ENCODE results near the gene TSPAN18. TPM values are rescaled to one million over a fixed set of nuclear protein-coding genes. Genes with fewer than 3 reads are reported as not detected.
A peak's percentile ranks its signal among the peaks of the same experiment; 100 is the strongest.

Gene TSPAN18
- total and polyA plus RNA-seq, 2 donors from 2014 or later: 13.8 to 38.1 TPM

- H3K27ac ChIP-seq (ENCODE audit: low read depth in 2 of 2, low read length in 2 of 2): no peak overlapping the region
- DNase-seq (peak in 2 of 5 donors; percentile 51), FAIRE-seq (no peak)
- H3K9me3 ChIP-seq (ENCODE audit: control insufficient read depth in 2 of 3, insufficient read depth in 1 of 3, low read length in 3 of 3): no peaks in the 10 kb centered on the region
- intact Hi-C loops (cut with DNase I): no loop called here
- no peak overlapping the region for H3K9ac ChIP-seq (ENCODE audit: low read length in 3 of 3)
- H3K4me1 ChIP-seq (ENCODE audit: control insufficient read depth in 2 of 3, insufficient read depth in 2 of 3, low read depth in 1 of 3, low read length in 3 of 3): peaks cover 0 to 3% (median 0%) of the 10 kb centered on the region in 3 donors
- no peaks in the 10 kb centered on the region for H3K36me3 ChIP-seq (ENCODE audit: control insufficient read depth in 2 of 3, insufficient read depth in 3 of 3, low read length in 3 of 3)
- H3K27me3 ChIP-seq (ENCODE audit: control insufficient read depth, insufficient read depth, low read length): no peaks in the 10 kb centered on the region
- H3K4me3 ChIP-seq (ENCODE audit: low read length in 3 of 3): no peak overlapping the region
- TF ChIP-seq CTCF (IDR thresholded peaks at IDR 0.05; ENCODE audit: borderline replicate concordance, extremely low read depth, insufficient read depth): no peak
Measured at GRCh38 chr11:44777209-44778194, 50.7 kb downstream of the TSPAN18 start.

GRCh38 chr11:44778195-44779100 lies 51.7 kb downstream of the TSPAN18 start:
- Histone ChIP-seq H3K36me3 (ENCODE audit: control insufficient read depth in 2 of 3, insufficient read depth in 3 of 3, low read length in 3 of 3) (no peaks in the 10 kb centered on the region), H3K9ac (ENCODE audit: low read length in 3 of 3) (no peak overlapping the region), H3K4me3 (ENCODE audit: low read length in 3 of 3) (no peak overlapping the region), H3K4me1 (ENCODE audit: control insufficient read depth in 2 of 3, insufficient read depth in 2 of 3, low read depth in 1 of 3, low read length in 3 of 3) (peaks cover 0 to 3% (median 0%) of the 10 kb centered on the region in 3 donors), H3K27me3 (ENCODE audit: control insufficient read depth, insufficient read depth, low read length) (no peaks in the 10 kb centered on the region), H3K9me3 (ENCODE audit: control insufficient read depth in 2 of 3, insufficient read depth in 1 of 3, low read length in 3 of 3) (no peaks in the 10 kb centered on the region), H3K27ac (ENCODE audit: low read depth in 2 of 2, low read length in 2 of 2) (no peak overlapping the region)
- intact Hi-C loops (cut with DNase I): no loop called here
- FAIRE-seq: no peak
- DNase-seq: peak in 1 of 5 donors; percentile 43
- TF ChIP-seq CTCF (IDR thresholded peaks at IDR 0.05; ENCODE audit: borderline replicate concordance, extremely low read depth, insufficient read depth): no peak

- no peak for FAIRE-seq
- Histone ChIP-seq H3K27me3 (ENCODE audit: control insufficient read depth, insufficient read depth, low read length) (no peaks in the 10 kb centered on the region), H3K36me3 (ENCODE audit: control insufficient read depth in 2 of 3, insufficient read depth in 3 of 3, low read length in 3 of 3) (no peaks in the 10 kb centered on the region), H3K9me3 (ENCODE audit: control insufficient read depth in 2 of 3, insufficient read depth in 1 of 3, low read length in 3 of 3) (no peaks in the 10 kb centered on the region), H3K4me1 (ENCODE audit: control insufficient read depth in 2 of 3, insufficient read depth in 2 of 3, low read depth in 1 of 3, low read length in 3 of 3) (no peaks in the 10 kb centered on the region), H3K27ac (ENCODE audit: low read depth in 2 of 2, low read length in 2 of 2) (no peak overlapping the region), H3K9ac (ENCODE audit: low read length in 3 of 3) (no peak overlapping the region), H3K4me3 (ENCODE audit: low read length in 3 of 3) (peak overlapping the region in 1 of 3 donors; percentile 17)
- no peak for TF ChIP-seq CTCF (IDR thresholded peaks at IDR 0.05; ENCODE audit: borderline replicate concordance, extremely low read depth, insufficient read depth)
- peak in 1 of 5 donors; percentile 27 for DNase-seq
- intact Hi-C loops (cut with DNase I): no loop called here
Measured at GRCh38 chr11:44779736-44780520, 53.2 kb downstream of the TSPAN18 start.
